Amygdala (tissue), 56 donors: ENCODE data around the gene RASGRP2.

Experiments
- DNase-seq, 56 donors: peaks; one replicate each; lab custom pipeline; 2025; lab: John Stamatoyannopoulos, UW

Gene RASGRP2

GRCh38 chr11:64759131-64759721, 15.3 kb upstream of the RASGRP2 start:
- DNase-seq = no peak

GRCh38 chr11:64758330-64759079, 14.6 kb upstream of the RASGRP2 start:
- DNase-seq = no peak

DNA sequence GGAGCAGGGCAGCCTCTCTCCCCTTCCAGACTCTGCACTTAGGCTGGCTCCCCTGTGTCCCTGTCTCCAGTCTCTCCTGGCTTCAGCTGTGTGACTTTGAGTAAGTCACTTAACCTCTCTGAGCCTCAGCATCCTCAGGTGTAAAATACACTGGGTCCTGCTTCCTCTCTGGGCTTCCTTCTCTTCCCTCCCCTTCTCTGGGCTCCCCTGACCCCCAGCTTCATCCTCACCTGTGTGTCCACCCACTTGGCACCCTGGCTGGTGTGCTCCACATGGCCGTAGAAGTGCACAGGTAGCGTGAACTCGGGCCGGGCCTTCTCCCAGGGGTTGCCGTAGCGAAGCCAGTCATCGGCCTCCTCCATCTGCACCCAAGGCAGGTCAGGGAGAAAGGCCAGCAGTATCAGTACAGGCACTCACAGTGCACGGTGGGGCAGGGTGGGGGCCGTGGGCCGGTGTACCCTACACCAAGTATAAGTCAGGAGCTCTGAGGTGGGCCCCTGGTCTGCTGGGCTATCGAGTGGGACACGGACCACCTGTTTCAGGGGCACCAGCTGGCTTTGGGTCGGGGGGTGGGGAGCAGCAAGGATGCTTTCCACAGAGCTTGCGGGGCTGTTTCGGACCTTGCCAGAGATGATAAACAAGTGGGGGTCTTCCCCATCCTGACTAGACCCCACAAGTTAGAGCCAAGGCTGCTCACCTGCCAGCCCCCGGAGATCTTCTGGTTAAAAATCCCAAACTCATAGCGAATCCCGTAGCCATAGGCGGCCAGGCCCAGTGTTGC, 13.8 kb upstream of the RASGRP2 start:
- no peak for DNase-seq

- DNase-seq = no peak
Observed at GRCh38 chr11:64755681-64756361, 11.9 kb upstream of the RASGRP2 start.

- no peak for DNase-seq
Observed at GRCh38 chr11:64754919-64755662, 11.1 kb upstream of the RASGRP2 start.

DNA sequence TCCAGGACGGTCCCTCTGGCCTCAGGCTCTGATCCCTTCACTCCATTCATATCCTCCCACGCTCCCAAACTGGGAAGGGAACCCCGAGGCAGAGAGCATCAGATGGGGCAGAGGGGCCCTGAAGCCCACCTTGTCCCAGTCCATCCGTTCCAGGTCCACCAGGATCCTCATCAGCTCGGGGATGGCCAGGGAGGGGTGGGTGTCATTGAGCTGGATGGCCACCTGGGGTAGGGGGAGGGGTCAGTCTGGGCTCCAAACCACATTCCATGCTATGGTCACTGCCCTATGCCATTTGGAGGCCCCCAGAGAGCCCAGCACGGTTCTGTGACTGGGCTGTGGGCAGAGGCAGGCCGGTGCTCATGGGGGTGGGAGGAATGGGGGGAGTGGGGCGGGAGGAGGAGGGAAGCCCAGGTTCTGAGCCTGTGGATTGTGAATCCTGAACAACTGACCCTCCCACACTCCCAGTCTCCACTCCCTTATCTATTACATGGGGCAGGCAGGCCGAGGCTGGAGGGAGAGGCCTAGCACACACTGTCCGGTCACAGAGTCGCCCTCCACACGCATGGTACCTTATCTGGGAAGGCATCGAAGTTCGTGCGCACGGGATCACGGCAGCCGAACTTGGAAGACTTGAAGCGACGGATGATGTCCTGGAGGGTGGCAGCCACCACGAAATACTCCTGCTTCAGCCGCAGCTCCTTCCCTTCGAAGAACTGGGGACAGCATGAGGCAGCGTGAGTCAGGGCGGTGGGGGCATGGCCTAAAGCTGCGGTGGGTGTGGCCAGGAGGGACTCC, 10.4 kb upstream of the RASGRP2 start:
- no peak for DNase-seq

DNA sequence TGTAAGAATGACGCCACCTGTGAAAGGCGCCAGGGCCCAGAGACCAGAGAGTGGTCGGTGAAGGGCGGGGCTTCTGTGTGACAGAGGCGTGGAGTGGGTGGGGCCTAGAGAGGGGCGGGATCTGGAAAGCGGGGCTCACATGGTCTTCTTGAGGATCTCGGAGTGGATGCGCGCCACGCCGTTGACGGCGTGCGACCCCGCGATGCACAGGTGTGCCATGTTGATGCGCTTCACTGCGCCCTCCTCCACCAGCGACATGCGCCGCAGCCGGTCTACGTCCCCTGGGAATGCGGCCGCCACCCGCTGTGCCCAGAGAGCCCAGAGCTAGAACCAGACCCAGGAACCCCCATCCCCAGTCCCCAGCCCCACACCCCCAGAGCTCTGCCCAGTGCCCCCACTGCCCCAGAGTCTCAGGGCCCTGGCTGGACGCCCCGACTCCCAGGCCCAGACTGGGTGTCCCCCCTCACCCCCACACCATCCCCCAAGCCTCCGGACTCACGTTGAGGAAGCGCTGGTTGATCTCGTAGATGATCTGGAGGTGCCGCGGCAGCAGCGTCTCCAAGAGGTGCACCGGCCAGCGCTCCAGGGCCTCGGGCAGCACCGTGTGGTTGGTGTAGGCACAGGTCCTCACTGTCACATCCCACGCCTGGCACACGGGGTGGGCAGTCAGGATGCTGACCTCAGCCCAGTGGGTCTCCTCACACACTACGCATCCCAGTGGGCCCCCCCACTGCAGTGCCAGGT, 9.6 kb upstream of the RASGRP2 start:
- DNase-seq = no peak

DNA sequence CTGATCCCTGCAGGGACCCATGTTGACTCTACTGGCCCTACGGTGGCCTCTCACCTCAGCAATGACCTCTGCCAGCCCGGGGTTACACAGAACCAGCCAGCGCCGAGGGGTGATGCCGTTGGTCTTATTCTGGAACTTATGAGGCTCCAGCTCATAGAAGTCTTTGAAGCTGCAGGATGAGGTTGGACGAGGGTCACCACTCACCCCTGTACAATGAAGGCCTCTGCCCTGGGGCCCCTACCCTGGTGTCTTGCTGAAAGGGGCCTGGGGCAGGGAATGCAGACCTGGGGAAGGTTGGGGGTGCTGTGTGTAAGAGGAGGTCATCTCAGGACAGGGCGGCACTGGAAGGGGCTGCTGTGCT, 9.1 kb upstream of the RASGRP2 start:
- DNase-seq = no peak

DNA sequence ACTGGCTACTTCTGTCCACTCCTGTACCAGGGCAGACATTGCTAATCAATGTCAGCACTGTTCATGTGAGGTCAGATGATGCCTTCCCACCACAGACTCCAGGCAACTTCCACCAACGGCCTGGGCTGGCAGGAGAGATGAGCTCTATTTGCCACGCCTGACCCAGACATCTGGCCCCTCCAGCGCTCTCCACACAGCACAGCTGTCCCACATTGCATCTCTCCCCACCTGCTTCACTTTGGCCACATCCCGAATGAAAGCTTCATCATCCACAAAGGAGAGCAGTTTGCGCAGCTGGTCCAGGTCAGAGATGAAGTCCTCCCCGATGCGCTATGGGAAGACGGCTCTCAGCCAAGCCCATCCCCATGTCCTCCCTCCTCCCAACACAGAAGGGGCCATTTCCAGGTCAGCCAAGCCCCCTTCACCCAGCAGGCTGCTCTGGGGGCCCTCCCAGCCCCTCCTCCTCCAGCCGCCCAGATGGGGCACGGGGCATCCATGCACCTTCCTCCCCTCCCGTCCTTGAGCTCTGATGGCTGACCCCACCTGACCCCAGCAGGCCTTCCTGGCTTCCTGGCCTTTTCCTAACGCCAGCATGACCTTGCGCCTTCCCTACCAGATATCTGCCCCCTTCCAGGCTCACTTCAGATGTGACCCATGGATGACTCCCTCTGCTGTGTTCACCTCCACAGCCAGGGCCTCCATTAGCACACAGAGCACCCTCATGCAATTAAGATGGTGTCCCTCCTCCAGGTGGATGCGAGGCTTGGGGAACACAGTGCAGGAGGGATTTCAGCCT, 8.4 kb upstream of the RASGRP2 start:
- DNase-seq = no peak

- no peak for DNase-seq
Observed at GRCh38 chr11:64751580-64751979, 7.6 kb upstream of the RASGRP2 start.

GRCh38 chr11:64751136-64751535, 7.2 kb upstream of the RASGRP2 start:
- no peak for DNase-seq

DNA sequence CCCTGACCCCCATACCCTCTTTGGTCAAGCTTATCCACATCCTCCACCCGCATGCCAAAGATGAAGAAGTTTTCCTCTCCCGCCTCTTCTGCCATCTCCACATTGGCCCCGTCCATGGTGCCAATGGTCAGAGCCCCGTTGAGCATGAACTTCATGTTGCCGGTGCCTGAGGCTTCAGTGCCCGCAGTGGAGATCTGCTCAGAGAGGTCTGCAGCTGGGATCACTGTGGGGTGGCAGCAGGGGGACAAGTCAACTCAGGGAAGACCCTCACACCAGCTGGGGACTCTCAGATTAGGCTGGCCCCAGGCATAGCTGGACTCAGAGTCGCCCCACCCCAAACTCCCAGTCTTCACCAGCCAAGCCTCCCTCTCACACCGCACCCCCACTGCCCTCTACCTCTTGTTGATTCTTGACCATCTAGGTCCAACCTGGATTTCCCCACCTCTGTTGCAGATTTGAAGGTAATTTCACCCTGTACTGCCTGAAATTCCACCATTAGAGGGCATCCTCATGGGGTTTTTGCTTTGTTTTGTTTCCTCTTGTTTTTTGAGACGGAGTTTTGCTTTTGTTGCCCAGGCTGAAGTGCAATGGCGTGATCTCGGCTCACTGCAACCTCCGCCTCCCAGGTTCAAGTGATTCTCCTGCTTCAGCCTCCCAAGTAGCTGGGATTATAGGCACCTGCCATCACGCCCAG, 6.6 kb upstream of the RASGRP2 start:
- DNase-seq = no peak

DNA sequence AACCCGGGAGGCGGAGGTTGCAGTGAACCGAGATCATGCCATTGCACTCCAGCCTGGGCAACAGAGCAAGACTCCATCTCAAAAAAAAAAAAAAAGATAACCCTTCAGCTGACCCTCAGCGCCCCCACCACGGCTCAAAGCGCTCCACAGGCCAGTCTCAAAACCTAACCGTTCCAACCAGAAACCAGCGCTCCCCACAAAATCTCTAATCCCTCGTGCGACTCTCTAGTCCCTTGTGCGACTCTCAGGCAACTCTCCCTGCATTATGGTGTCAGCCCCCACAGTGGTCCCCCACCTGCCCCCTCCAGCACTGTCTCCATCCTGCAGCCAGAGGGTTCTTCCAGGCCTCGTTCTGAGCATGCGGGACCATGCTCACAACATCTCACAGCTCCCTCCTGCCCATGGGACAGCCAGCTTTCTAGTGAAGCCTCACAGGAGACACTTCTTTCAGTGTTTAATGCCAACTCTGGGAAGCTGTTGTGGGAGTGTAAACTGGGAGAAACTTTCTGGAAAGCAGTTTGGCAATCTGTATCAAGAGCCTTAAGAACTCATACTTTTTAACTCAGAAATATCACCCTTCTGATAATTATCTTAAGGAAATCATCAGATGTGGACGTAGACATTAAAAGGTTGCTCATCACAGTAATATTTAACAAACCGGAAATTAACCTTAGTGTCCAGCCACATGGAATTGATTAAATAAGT, 4.2 kb upstream of the RASGRP2 start:
- no peak for DNase-seq

DNA sequence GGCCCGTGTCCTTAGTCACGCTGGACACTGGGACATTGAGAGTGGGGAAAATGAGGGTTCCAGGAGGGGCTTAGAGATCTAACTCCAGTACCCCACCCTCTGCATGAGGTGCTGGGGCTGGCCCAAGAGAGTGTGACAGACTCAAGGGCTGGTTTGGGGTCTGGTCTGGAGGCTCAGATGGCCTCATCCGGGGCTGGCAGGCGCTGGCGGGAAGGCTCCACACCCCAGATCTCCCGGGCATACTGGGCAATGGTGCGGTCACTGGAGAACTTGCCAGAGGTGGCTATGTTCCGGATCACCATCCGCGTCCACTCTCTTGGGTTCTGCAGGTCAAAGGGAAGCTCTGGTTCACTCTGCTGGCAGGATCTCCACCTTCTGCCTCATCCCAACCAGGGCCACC, 2.5 kb upstream of the RASGRP2 start:
- no peak for DNase-seq

DNA sequence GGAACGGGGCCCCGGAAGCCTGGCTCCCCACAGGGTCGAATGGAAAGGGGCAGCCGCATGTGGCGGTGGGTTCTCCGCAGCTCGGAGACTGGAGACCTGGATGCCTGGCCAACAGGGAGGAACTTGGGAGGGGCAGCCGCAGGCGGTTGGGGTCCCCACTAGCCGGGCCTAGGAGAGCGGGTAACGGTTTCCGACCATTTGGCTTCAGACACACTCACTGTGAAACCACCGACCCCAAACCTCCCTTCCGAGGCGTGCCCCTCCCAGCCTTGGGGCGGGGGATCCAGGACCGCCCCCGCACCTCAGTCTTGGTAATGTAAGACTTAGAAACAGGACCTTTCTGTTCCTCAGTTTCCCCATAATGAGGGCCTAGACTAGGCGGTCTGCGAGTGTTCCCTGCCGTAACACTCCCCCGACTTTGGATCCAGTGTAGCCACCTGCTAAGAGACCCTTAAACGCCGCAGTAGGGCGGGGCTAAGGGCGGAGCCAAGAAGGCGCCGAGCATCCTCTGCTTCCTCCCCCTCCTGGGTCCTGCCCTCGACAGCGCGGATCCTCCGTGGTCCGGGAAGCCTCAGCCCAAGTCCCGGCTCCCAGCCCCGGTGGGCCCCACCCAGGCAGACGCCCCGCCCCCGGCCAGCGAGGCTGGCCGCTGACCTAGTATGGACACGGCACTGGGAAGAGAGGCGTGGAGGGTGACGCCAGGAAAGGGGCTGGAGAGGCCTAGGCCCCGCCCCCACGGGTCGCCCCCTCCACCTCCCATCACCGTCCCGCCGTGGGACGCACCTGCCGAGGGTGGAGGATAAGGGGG, 1.8 kb upstream of the RASGRP2 start:
- peak in 24 of 56 donors; percentile 12 to 84 (median 42) for DNase-seq

DNA sequence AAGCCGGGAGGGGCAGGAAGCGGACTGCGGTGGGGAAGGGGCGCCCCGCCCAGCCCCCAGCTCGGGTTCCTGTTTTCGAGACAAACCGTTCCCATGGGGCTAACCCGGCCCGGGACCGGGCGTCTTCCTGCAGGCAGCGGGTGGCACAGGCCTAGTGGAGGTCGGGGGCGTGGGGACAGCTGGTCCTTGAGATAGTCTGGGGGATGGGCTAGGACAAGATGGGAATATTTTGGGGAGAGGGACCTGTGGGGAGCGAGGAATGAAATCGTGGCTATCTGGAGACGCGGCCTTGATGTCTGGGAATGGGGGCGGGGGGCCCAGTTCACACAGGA, 1.2 kb upstream of the RASGRP2 start:
- peak in 15 of 56 donors; percentile 10 to 65 (median 26) for DNase-seq
